GM10266 (cell line): ENCODE measurements around the gene NOL4L.

Experiments
- DNase-seq: peaks from one replicate; pipeline ENCODE4 v3.0.0; 2012; ENCODE audit errors: extremely low spot score
- CTCF ChIP-seq: IDR thresholded peaks from 2 replicates; pipeline ENCODE4 v1.5.1; 2012; ENCODE audit warnings: mild to moderate bottlenecking, low read depth; ENCODE audit not compliant: control insufficient read depth, insufficient read depth; ENCODE audit errors: missing control alignments

NOL4L gene

GRCh38 chr20:32602273-32602672 is 17.1 kb upstream of the NOL4L start:
- DNase-seq, result no peak
- no peak for TF ChIP-seq CTCF

GRCh38 chr20:32600681-32601237 is 15.6 kb upstream of the NOL4L start:
- no peak for TF ChIP-seq CTCF
- no peak for DNase-seq

- DNase-seq, result no peak
- no peak for TF ChIP-seq CTCF
These were observed 14.7 kb upstream of the NOL4L start for GRCh38 chr20:32599783-32600340.

GRCh38 chr20:32598606-32599005 is 13.5 kb upstream of the NOL4L start:
- DNase-seq, result no peak
- TF ChIP-seq CTCF, result no peak

GRCh38 chr20:32597714-32598113 is 12.6 kb upstream of the NOL4L start:
- DNase-seq, result no peak
- no peak for TF ChIP-seq CTCF

- no peak for DNase-seq
These were observed 11.6 kb upstream of the NOL4L start for GRCh38 chr20:32596681-32597252.

More at GRCh38 chr20:32596681-32597252, 11.6 kb upstream of the NOL4L start:
- no peak for TF ChIP-seq CTCF
